GM20000 (cell line): ENCODE measurements around the gene ELF1.
"Not testable (repeated sequence)": the region's sequence is repeated elsewhere in the genome, so short reads cannot be mapped to it uniquely, and the experiment has no call there.

Experiments used
- DNase-seq: peaks from one replicate; pipeline ENCODE4 v3.0.0; 2012; ENCODE audit warnings: low spot score
- CTCF ChIP-seq: IDR thresholded peaks from 2 replicates; pipeline ENCODE4 v1.5.1; 2012; ENCODE audit warnings: mild to moderate bottlenecking, control low read depth; ENCODE audit errors: extremely low read depth, missing control alignments

The ELF1 gene

GRCh38 chr13:40911341-40911740 is 107.8 kb downstream of the ELF1 start:
- DNase-seq = no peak
- no peak for TF ChIP-seq CTCF

GRCh38 chr13:40910324-40911050 is 108.6 kb downstream of the ELF1 start:
- TF ChIP-seq CTCF = no peak
- DNase-seq = peak; percentile 30

GRCh38 chr13:40909541-40910200 is 109.4 kb downstream of the ELF1 start:
- not testable (repeated sequence) for DNase-seq

- DNase-seq = no peak
- TF ChIP-seq CTCF = no peak
These were observed 110.6 kb downstream of the ELF1 start for GRCh38 chr13:40908546-40908945.

- DNase-seq = not testable (repeated sequence)
These were observed 118.1 kb downstream of the ELF1 start for GRCh38 chr13:40901032-40901431.

GRCh38 chr13:40900568-40900967 is 118.5 kb downstream of the ELF1 start:
- DNase-seq = not testable (repeated sequence)

- no peak for DNase-seq
- TF ChIP-seq CTCF = no peak
These were observed 122.1 kb downstream of the ELF1 start for GRCh38 chr13:40897053-40897452.

GRCh38 chr13:40895227-40896184 is 123.6 kb downstream of the ELF1 start:
- DNase-seq = no peak
- TF ChIP-seq CTCF = no peak

GRCh38 chr13:40893573-40893972 is 125.5 kb downstream of the ELF1 start:
- DNase-seq = not testable (repeated sequence)
